SIG-M5 treated with dmso at 0.1 percent for 504 hours (cell line): ENCODE results near the gene SEMA6C.

Experiments used
- DNase-seq: peaks from one replicate; lab custom pipeline; 2025; ENCODE audit not compliant: unreplicated experiment; lab: John Stamatoyannopoulos, UW

Gene SEMA6C

GRCh38 chr1:151164732-151165280 is 18.4 kb upstream of the SEMA6C start:
- DNase-seq = no peak

GRCh38 chr1:151159373-151159772 is 12.9 kb upstream of the SEMA6C start:
- DNase-seq = peak; percentile 70

DNA sequence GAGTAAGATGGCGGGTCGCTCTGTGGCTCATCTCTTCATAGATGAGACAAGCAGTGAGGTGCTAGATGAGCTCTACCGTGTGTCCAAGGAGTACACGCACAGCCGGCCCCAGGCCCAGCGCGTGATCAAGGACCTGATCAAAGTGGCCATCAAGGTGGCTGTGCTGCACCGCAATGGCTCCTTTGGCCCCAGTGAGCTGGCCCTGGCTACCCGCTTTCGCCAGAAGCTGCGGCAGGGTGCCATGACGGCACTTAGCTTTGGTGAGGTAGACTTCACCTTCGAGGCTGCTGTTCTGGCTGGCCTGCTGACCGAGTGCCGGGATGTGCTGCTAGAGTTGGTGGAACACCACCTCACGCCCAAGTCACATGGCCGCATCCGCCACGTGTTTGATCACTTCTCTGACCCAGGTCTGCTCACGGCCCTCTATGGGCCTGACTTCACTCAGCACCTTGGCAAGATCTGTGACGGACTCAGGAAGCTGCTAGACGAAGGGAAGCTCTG is 12.4 kb upstream of the SEMA6C start:
- no peak for DNase-seq

DNA sequence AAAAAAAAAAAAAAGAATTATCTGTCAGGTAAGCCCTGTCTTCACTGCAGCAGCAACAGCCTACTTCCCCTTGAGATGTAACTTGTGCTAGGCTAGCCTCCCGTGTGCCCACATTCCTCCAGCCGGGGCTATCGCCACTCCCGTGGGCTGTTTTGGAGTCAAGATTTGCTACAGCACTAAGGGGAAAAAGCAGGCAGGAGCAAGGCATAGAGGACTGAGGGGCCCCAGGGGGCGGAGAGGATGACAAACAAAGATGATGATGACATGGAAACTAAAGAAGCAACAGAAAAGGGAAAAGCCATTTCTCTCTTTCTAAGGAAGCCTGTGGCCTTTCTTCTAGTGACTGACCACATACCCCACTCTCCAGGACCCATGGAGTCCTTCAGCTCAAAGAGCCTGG is 11.9 kb upstream of the SEMA6C start:
- peak; percentile 86 for DNase-seq

DNA sequence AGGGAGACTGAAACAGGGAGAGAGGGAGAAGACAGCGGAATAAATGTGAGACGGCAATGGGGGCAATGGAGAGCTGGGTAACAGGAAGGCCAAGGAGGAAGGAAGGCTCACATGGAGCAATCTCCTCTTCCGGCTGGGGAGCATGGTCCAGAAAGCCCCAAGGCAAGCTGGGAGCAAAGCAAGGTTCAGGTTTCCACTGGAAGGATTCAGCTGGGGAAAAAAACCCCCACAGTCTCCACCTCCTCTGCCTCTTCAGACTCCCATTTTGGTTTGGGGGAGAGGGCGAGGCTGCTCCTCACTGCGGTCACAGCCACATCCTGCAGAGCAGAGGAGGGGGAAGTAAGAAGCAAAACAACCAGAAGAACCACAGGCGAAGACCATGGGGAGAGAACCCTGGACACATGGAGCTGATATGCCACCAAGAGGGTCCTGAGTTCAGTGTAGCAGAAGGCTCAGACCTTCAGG is 10.7 kb upstream of the SEMA6C start:
- DNase-seq = peak; percentile 98

GRCh38 chr1:151156515-151156819 is 10.0 kb upstream of the SEMA6C start, which contains the start of gene TNFAIP8L2:
TNFAIP8L2 (plus strand) TSS chr1:151156649; CDS start chr1:151158698, 2,049 bp downstream.
- peak; percentile 94 for DNase-seq

DNA sequence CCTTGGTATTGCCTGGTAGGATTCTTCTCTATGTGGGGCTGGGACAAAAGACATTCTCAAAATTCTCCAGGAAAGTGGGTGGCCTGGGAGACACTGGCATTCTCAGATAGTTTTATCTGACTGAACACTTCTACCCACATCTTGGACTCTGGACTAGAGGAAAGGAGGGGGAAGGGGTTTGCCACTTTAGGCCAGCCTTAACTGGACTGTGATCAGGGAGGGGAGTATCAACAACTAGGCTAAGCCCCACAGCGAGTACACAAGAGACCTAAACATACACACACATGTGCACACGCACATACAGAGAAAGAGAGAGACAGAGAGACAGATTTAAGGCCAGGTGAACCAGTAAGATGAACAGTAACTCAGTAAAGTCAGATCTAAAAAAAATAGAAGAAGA is 1.2 kb upstream of the SEMA6C start:
- DNase-seq = no peak

GRCh38 chr1:151147132-151147503 is 687 bp upstream of the SEMA6C start:
- no peak for DNase-seq

GRCh38 chr1:151146072-151146411 is 389 bp downstream of the SEMA6C start:
- DNase-seq = no peak

GRCh38 chr1:151145304-151146071 is 943 bp downstream of the SEMA6C start:
- DNase-seq = no peak

DNA sequence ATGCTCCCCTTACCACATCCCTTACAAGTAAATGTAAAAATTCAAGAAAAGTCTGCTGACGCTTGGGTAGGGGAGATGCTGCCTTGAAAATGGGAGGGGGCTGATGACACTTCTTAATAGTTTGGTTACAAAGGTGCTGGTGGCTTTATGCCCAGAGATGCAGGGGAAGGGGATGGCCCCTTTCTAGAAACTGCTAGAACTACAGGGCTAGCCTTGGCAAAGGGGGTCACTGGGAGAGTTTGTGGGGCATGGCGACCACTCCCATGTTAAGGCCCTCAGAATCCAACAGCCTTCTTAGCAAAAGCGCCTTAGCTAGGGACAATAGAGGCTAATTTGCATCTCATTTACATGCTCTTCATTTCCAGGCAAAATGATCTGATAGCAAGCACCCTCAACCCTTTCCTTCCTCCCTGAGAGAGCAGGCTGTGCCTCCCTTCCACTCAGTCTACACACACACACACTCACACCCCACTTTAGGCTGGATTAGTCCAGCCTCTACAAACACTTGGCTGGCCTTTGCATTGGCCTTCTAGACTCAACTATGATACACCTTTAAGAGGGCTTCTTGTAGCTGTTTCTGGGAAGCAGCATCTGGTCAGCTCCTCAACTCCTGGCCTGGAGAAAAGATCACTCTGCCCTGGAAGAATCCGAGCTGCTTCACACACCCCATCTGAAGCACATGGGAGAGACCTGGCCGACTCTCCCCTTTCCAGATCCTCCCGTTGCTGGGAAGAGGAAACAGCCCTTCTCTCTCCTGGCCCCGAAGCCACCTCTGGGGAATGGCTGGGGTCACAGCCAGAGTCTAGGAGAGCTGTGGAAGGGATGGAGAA is 1.7 kb downstream of the SEMA6C start:
- DNase-seq = no peak

DNA sequence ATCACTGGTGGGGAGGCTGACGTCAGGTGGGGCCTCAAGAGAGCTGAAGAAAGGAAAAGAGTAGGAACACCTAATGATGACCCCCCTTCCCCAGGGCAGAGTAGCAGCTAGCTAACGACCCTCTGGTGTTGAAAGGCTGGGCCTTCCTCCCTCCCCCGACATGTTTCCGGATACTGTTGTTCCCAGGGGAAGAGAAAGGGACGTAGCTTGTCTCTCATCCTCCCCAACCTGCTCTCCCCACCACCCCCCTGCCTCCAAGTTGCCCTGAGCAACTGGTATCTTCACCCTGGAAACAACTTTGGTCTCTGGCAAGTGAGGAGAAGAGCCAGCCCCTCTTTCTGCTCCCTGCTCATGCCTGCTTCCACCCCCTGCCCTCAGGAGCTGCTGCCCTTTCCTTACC is 2.4 kb downstream of the SEMA6C start:
- DNase-seq = no peak

DNA sequence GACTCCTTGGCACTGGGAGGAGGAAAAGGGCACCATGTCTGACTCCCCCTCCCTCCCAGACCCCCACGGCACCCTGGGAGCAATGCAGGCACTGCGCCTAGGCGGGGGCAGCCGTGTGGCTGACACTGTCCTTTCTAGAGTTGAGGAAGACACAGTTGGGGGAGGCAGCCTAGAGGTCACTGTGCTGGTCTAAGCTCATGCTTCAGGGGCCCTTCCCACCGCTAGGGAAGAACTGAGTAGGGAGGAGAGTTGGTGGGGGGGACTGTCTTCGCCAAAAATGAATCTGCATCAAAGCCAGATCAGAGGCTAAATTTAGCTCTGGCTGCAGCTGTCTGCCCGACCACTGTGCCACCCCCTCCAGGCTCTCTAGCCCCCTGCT is 3.4 kb downstream of the SEMA6C start:
- DNase-seq = no peak

DNA sequence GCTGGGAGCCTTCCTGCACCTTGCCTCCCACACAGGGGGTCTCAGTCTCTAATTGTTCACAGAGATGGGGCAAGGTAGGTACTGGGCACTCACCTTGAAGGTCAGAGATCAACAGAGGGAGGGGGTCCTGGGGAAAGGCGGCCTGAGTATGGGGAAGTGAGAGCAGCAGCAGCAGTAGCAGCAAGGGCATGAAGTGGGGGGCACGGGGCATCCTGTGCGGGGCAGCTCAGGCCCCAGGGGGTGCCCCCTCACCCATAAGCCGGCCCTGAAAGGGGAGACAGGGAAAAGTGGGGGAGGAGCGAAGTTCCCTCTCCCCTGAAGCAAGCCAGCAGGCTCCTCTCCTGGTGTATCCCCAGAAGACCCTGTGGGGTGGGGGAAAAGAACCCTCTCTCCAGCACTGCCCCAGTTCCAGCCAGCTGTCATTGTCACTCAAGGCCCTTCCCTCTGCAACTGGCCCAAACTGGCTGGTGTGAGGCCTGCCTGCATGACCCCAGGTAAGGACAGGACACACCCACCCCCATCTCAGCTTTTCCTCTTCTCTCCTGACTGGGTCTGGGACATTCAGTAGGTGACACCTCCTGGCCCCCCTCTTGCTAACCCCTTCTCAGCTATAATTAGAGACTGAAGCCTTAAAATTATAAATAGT is 3.9 kb downstream of the SEMA6C start:
- no peak for DNase-seq

DNA sequence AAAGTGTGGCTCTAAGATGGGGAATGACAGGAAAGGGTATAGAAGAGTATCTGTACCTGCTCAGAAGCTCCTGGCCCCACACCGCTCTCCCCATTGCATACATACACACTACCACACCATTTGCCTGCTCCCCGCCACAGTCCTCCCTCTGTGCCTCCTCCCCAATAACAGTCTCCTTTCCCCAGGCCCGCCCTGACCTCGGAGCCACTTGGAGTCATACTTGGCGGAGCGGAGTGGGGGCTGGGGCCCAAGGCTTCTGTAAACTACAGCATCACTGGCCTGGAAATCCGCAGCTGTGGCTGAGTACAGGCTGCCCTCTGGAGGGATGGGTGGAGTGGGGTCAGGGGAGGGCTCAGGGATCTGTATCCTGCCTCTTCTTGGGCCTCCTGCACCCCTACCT is 8.6 kb downstream of the SEMA6C start:
- DNase-seq = no peak

GRCh38 chr1:151135433-151136385 is 10.7 kb downstream of the SEMA6C start:
- DNase-seq = no peak

DNA sequence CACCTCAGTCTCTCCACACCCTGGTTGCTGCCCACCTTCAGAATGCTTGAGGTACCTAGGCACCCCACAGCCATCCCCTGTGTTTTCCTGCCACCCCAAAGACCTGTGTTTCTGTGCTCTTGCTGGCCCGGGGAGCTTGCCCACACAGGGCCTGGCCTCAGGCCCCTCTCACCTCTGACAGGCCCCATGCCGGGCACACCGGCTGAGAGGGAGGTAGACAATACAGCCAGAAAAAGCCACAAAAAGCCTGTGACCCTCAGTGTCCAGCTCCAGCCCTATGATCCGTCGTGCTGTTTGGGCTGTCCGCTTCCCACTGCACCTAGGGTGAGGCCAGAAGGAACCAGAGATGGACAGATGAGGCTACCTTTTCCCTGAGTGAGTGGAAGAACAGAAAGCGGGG is 11.4 kb downstream of the SEMA6C start:
- DNase-seq = no peak

GRCh38 chr1:151134396-151134795 is 12.0 kb downstream of the SEMA6C start:
- DNase-seq = no peak

GRCh38 chr1:151133018-151133806 is 13.2 kb downstream of the SEMA6C start:
- DNase-seq = no peak
